Measurements from ENCODE around the gene OTULIN. TPM values are rescaled to one million over a fixed set of nuclear protein-coding genes. Genes with fewer than 3 reads are reported as not detected.

Gene OTULIN
- total RNA-seq, 2 experiments from 2014 or later: 28.7 to 45.6 TPM

DNA sequence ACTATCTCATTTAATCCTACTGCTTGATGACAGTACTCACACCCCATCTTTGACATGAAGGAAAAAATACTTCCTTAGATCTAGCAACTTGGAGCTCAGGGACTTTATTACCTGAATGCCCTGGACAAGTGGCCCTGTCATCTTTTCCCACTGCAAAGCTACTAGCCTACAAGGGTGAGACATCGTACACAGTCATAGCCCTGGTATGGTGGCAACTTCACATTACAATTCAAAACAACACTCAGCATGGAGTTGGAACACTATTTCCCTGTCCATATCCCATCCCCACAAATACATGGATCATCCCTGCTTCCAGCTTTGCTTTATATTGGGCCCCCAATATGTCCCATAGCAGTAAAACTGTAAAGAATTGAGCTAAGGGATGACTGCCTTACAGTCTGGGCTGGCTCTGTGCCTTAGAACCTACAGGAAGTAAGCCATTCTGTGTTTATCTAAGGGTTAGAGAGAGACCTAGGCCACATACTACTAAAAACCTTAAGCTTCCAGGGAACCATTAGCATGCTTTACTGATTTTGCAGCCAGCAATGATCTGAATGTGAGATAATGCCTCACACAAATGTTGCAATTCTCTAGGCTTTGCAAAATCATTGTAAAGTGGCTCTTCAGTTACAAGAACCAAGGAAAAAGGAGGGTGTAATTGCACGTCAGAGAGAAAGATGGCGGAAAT, 55.9 kb downstream of the OTULIN start:
- ChIA-PET CTCF (ENCODE audit: unreplicated experiment) (no interaction called here), POLR2A (interaction anchor here (0.5 to 1.7 kb wide), 5 partner anchors 9 to 353 kb away, joined by 3 to 4 read pairs (median 3); no protein-coding TSS in a partner anchor)
- H3K79me2 ChIP-seq (ENCODE audit: insufficient read depth, low read depth, low read length): no peaks in the 10 kb centered on the region
- intact Hi-C loops (cut with micrococcal nuclease; ENCODE audit: unreplicated experiment): no loop called here
- DNase-seq (ENCODE audit: low spot score): no peak
- H2AFZ ChIP-seq (ENCODE audit: low read length): no peak overlapping the region
- no peaks in the 10 kb centered on the region for H3K9me3 ChIP-seq (ENCODE audit: low read length)
- no TSS peak for BruUV-seq (replicated peaks)
- no peaks in the 10 kb centered on the region for H4K20me1 ChIP-seq (ENCODE audit: insufficient read depth, low read length)
- H3K9me2 ChIP-seq (ENCODE audit: insufficient read depth, low read length): no peaks in the 10 kb centered on the region
- no peaks in the 10 kb centered on the region for H3K4me1 ChIP-seq (ENCODE audit: insufficient read depth, low read length, poor library complexity, severe bottlenecking)
- no peak overlapping the region for H3K27ac ChIP-seq (ENCODE audit: low read depth, low read length, poor library complexity, severe bottlenecking)
- TF ChIP-seq EZH2phosphoT487 (IDR thresholded peaks at IDR 0.05; ENCODE audit: borderline replicate concordance, low read depth, low read length): no peak
- TF ChIP-seq, protein P1, sequence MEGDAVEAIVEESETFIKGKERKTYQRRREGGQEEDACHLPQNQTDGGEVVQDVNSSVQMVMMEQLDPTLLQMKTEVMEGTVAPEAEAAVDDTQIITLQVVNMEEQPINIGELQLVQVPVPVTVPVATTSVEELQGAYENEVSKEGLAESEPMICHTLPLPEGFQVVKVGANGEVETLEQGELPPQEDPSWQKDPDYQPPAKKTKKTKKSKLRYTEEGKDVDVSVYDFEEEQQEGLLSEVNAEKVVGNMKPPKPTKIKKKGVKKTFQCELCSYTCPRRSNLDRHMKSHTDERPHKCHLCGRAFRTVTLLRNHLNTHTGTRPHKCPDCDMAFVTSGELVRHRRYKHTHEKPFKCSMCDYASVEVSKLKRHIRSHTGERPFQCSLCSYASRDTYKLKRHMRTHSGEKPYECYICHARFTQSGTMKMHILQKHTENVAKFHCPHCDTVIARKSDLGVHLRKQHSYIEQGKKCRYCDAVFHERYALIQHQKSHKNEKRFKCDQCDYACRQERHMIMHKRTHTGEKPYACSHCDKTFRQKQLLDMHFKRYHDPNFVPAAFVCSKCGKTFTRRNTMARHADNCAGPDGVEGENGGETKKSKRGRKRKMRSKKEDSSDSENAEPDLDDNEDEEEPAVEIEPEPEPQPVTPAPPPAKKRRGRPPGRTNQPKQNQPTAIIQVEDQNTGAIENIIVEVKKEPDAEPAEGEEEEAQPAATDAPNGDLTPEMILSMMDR (conservative IDR thresholded peaks at IDR 0.05; ENCODE audit: low read length): no peak
- peaks cover 30% of the 10 kb centered on the region for H3K36me3 ChIP-seq (ENCODE audit: insufficient read depth, low read length)
- H3K4me2 ChIP-seq (ENCODE audit: low read length): no peak overlapping the region
- no peak overlapping the region for H3K4me3 ChIP-seq (ENCODE audit: low read depth, low read length, poor library complexity, severe bottlenecking)

DNA sequence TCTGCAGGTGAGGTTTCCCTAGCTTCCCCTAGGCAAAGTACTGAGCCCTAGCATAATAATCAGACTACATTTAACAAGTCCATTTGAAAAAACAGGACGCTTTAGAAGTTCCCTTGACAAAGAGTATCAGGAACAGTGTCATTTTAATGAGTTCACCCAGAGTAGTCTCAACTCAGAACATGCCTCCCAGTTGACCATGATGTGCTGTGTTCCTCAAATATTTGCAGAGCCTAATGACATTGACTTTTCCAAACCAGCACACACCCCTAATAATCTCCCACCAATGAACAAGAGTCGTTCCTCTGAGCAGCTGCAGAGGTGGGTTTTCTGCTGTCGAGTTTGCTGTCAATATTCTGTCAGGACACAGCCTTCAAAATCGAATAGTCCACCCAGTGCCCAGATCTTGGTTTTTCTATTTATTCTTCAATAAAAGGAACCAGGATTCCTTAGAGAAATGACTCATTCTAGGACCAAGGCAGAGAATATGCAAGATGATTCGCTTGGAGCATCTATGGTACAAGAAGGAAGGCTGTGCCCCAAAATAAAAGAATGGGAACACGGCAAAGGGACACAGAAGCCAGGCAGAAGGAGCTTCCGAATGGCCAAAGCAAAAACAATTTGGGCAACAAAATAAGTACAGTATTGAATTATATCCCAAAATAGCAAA, 57.6 kb downstream of the OTULIN start:
- Histone ChIP-seq H3K4me3 (ENCODE audit: low read depth, low read length, poor library complexity, severe bottlenecking) (no peak overlapping the region), H4K20me1 (ENCODE audit: insufficient read depth, low read length) (no peaks in the 10 kb centered on the region), H3K4me1 (ENCODE audit: insufficient read depth, low read length, poor library complexity, severe bottlenecking) (no peaks in the 10 kb centered on the region), H3K79me2 (ENCODE audit: insufficient read depth, low read depth, low read length) (no peaks in the 10 kb centered on the region), H3K27ac (ENCODE audit: low read depth, low read length, poor library complexity, severe bottlenecking) (no peak overlapping the region), H3K4me2 (ENCODE audit: low read length) (no peak overlapping the region), H3K36me3 (ENCODE audit: insufficient read depth, low read length) (peaks cover 14% of the 10 kb centered on the region; the same call in 1 of the 2 replicates), H3K9me2 (ENCODE audit: insufficient read depth, low read length) (no peaks in the 10 kb centered on the region), H2AFZ (ENCODE audit: low read length) (no peak overlapping the region), H3K9me3 (ENCODE audit: low read length) (no peaks in the 10 kb centered on the region)
- no peak for DNase-seq (ENCODE audit: low spot score)
- no peak for TF ChIP-seq EZH2phosphoT487 (IDR thresholded peaks at IDR 0.05; ENCODE audit: borderline replicate concordance, low read depth, low read length)
- TF ChIP-seq, protein P1 (conservative IDR thresholded peaks at IDR 0.05; ENCODE audit: low read length): no peak
- ChIA-PET POLR2A (no interaction called here), CTCF (ENCODE audit: unreplicated experiment) (no interaction called here)
- intact Hi-C loops (cut with micrococcal nuclease; ENCODE audit: unreplicated experiment): no loop called here
- BruUV-seq (replicated peaks): no TSS peak

DNA sequence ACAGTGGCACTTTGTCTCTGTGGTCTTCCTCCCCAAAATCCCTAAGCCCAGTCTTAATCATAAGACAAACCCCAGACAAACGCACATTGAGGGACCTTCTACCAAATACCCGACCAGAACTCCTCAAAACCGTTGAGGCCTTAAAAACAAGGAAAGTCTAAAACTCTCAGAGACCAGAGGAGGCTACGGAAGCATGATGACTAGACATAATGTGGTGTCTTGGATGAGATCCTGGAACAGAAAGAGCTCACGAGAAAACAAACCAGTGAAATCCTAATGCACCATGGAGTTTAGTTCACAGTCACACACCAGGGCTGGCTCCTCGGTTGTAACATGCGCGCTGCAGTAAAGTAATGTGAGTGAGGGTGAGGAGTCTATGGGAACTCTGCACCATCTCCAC, 58.4 kb downstream of the OTULIN start:
- Histone ChIP-seq H3K9me3 (ENCODE audit: low read length) (no peaks in the 10 kb centered on the region), H3K27ac (ENCODE audit: low read depth, low read length, poor library complexity, severe bottlenecking) (no peak overlapping the region), H3K4me1 (ENCODE audit: insufficient read depth, low read length, poor library complexity, severe bottlenecking) (no peaks in the 10 kb centered on the region), H3K79me2 (ENCODE audit: insufficient read depth, low read depth, low read length) (no peaks in the 10 kb centered on the region), H3K4me3 (ENCODE audit: low read depth, low read length, poor library complexity, severe bottlenecking) (no peak overlapping the region), H3K9me2 (ENCODE audit: insufficient read depth, low read length) (no peaks in the 10 kb centered on the region), H3K4me2 (ENCODE audit: low read length) (no peak overlapping the region), H3K36me3 (ENCODE audit: insufficient read depth, low read length) (peaks cover 12% of the 10 kb centered on the region; the same call in 1 of the 2 replicates), H2AFZ (ENCODE audit: low read length) (no peak overlapping the region), H4K20me1 (ENCODE audit: insufficient read depth, low read length) (no peaks in the 10 kb centered on the region)
- ChIA-PET POLR2A (no interaction called here), CTCF (ENCODE audit: unreplicated experiment) (no interaction called here)
- no peak for DNase-seq (ENCODE audit: low spot score)
- intact Hi-C loops (cut with micrococcal nuclease; ENCODE audit: unreplicated experiment): no loop called here
- BruUV-seq (replicated peaks): no TSS peak
- TF ChIP-seq, protein P1 (conservative IDR thresholded peaks at IDR 0.05; ENCODE audit: low read length): no peak
- no peak for TF ChIP-seq EZH2phosphoT487 (IDR thresholded peaks at IDR 0.05; ENCODE audit: borderline replicate concordance, low read depth, low read length)
